IMR-90 (cell line): Measurements from ENCODE around the gene ATP10B. TPM values are rescaled to one million over a fixed set of nuclear protein-coding genes. Genes with fewer than 3 reads are reported as not detected.

Experiments used
- ATAC-seq: fragments of 200-7000 bp; cut with Tn5 transposase; 2 replicates; pipeline ENCODE4 v1.9.1; 2020; ENCODE audit warnings: low read depth, mild to moderate bottlenecking, moderate library complexity
- BruUV-seq: library from RNA; stranded (reverse); fragments of 400-500 nt; replicated peaks from 2 replicates; lab custom pipeline; 2021; lab: Mats Ljungman, UMichigan
- CTCF ChIA-PET: fragments of 300-600 bp; formaldehyde crosslinking; extraction: SDS; loops from one replicate; lab custom pipeline; 2021; ENCODE audit warnings: antibody characterized with exemption; lab: Yijun Ruan, JAX
- POLR2A ChIA-PET: fragments of 300-600 bp; sonication (Branson Sonifier 250); formaldehyde crosslinking; loops from one replicate; lab custom pipeline; 2022; ENCODE audit warnings: antibody characterized with exemption; ENCODE audit not compliant: unreplicated experiment; lab: Charles Lee
- DNase-seq: peaks from one replicate; pipeline ENCODE4 v3.0.0; 2013
- H2AFZ ChIP-seq: replicated peaks from 2 replicates; pipeline ENCODE3; 2013; ENCODE audit warnings: low read length, mild to moderate bottlenecking; ENCODE audit not compliant: poor library complexity
- H2AK5ac ChIP-seq: 2 replicates; pipeline ENCODE4 v1.6.1; 2013; ENCODE audit warnings: low read depth, low read length, inconsistent platforms
- H2AK9ac ChIP-seq: replicated peaks from 2 replicates; pipeline ENCODE3; 2013; ENCODE audit warnings: mild to moderate bottlenecking, low read depth, low read length, moderate library complexity; ENCODE audit not compliant: poor library complexity
- H2BK120ac ChIP-seq: 2 replicates; pipeline ENCODE4 v1.6.1; 2013; ENCODE audit warnings: low read depth, low read length, inconsistent platforms
- H2BK15ac ChIP-seq: 3 replicates; pipeline ENCODE4 v1.6.1; 2013; ENCODE audit warnings: low read depth, low read length, inconsistent platforms
- H2BK20ac ChIP-seq: 2 replicates; pipeline ENCODE4 v1.6.1; 2013; ENCODE audit warnings: low read depth, mild to moderate bottlenecking, inconsistent platforms, low read length, moderate library complexity
- H2BK5ac ChIP-seq: 2 replicates; pipeline ENCODE4 v1.6.1; 2013; ENCODE audit warnings: mild to moderate bottlenecking, low read depth, low read length, inconsistent platforms; ENCODE audit not compliant: poor library complexity, severe bottlenecking
- H3K14ac ChIP-seq: replicated peaks from 2 replicates; pipeline ENCODE4 v1.6.1; 2013; ENCODE audit warnings: low read depth, low read length, inconsistent platforms
- H3K18ac ChIP-seq: 2 replicates; pipeline ENCODE4 v1.6.1; 2013; ENCODE audit warnings: low read depth, low read length, control low read depth
- H3K23ac ChIP-seq: 2 replicates; pipeline ENCODE4 v1.6.1; 2013; ENCODE audit warnings: low read depth, low read length, inconsistent platforms
- H3K27ac ChIP-seq: 2 replicates; pipeline ENCODE4 v1.5.1; 2013; ENCODE audit warnings: mild to moderate bottlenecking, control low read depth, low read length; ENCODE audit not compliant: insufficient read depth
- H3K27me3 ChIP-seq: 2 replicates; pipeline ENCODE4 v1.6.1; 2013; ENCODE audit warnings: low read length; ENCODE audit not compliant: control insufficient read depth, insufficient read depth
- H3K36me3 ChIP-seq: 2 replicates; pipeline ENCODE4 v1.6.1; 2013; ENCODE audit warnings: low read length, mixed read lengths; ENCODE audit not compliant: control insufficient read depth, insufficient read depth
- H3K4ac ChIP-seq: 2 replicates; pipeline ENCODE4 v1.6.1; 2013; ENCODE audit warnings: low read depth, low read length, inconsistent platforms
- H3K4me1 ChIP-seq: 2 replicates; pipeline ENCODE4 v1.6.1; 2013; ENCODE audit warnings: low read length, mixed read lengths; ENCODE audit not compliant: control insufficient read depth, insufficient read depth
- H3K4me2 ChIP-seq: 2 replicates; pipeline ENCODE4 v1.6.1; 2013; ENCODE audit warnings: low read depth, mild to moderate bottlenecking, control low read depth, low read length, moderate library complexity
- H3K4me3 ChIP-seq: 2 replicates; pipeline ENCODE4 v1.5.1; 2013; ENCODE audit warnings: low read depth, mild to moderate bottlenecking, control low read depth, low read length, moderate library complexity; ENCODE audit not compliant: insufficient read depth
- H3K56ac ChIP-seq: 2 replicates; pipeline ENCODE4 v1.6.1; 2013; ENCODE audit warnings: low read length, inconsistent platforms; ENCODE audit not compliant: insufficient read depth; ENCODE audit errors: extremely low read depth
- H3K79me1 ChIP-seq, 2 experiments: 2 replicates each; pipeline ENCODE4 v1.6.1; 2013; ENCODE audit warnings: low read length in 2 of 2, inconsistent platforms in 1 of 2, low read depth in 1 of 2
- H3K9ac ChIP-seq: 2 replicates; pipeline ENCODE4 v1.6.1; 2013; ENCODE audit warnings: low read depth, low read length, control low read depth
- H3K9me1 ChIP-seq: 2 replicates; pipeline ENCODE4 v1.6.1; 2013; ENCODE audit warnings: low read length, inconsistent platforms; ENCODE audit not compliant: insufficient read depth
- H3K9me3 ChIP-seq: 2 replicates; pipeline ENCODE4 v1.6.1; 2013; ENCODE audit warnings: low read length; ENCODE audit not compliant: control insufficient read depth, insufficient read depth
- H4K20me1 ChIP-seq: 2 replicates; pipeline ENCODE4 v1.6.1; 2013; ENCODE audit warnings: low read length, inconsistent platforms; ENCODE audit not compliant: insufficient read depth
- H4K5ac ChIP-seq: 2 replicates; pipeline ENCODE4 v1.6.1; 2013; ENCODE audit warnings: mild to moderate bottlenecking, low read depth, low read length, control low read depth
- H4K8ac ChIP-seq, 2 experiments: 2 replicates each; pipeline ENCODE4 v1.6.1; 2013; ENCODE audit warnings: low read depth in 2 of 2, low read length in 2 of 2, control low read depth in 1 of 2, inconsistent platforms in 1 of 2
- H4K91ac ChIP-seq: 2 replicates; pipeline ENCODE4 v1.6.1; 2013; ENCODE audit warnings: low read depth, low read length, inconsistent platforms; ENCODE audit not compliant: insufficient read depth
- BHLHE40 ChIP-seq: fragments of 150-350 bp; IDR thresholded peaks from 2 replicates; pipeline ENCODE4 v1.6.1; 2016; ENCODE audit warnings: mild to moderate bottlenecking, low read depth, low read length
- CEBPB ChIP-seq: IDR thresholded peaks from 2 replicates; pipeline ENCODE4 v1.6.1; 2012; ENCODE audit warnings: low read depth, low read length, improper control_type of control experiment
- CTCF ChIP-seq: conservative IDR thresholded peaks from 2 replicates; pipeline ENCODE4 v1.5.1; 2012; ENCODE audit warnings: mild to moderate bottlenecking, low read depth, low read length, improper control_type of control experiment
- ELK1 ChIP-seq: fragments of 150-350 bp; IDR thresholded peaks from 2 replicates; pipeline ENCODE4 v1.6.1; 2016; ENCODE audit warnings: low read depth, mild to moderate bottlenecking, low read length, moderate library complexity, borderline replicate concordance
- FOS ChIP-seq: fragments of 150-350 bp; IDR thresholded peaks from 2 replicates; pipeline ENCODE4 v1.6.1; 2016; ENCODE audit warnings: low read depth, low read length
- MAFK ChIP-seq: IDR thresholded peaks from 2 replicates; pipeline ENCODE4 v1.6.1; 2012; ENCODE audit warnings: low read depth, low read length, improper control_type of control experiment
- MAZ ChIP-seq: IDR thresholded peaks from 2 replicates; pipeline ENCODE4 v1.6.1; 2012; ENCODE audit warnings: low read depth, mild to moderate bottlenecking, low read length, improper control_type of control experiment, moderate library complexity, borderline replicate concordance
- MXI1 ChIP-seq: IDR thresholded peaks from 2 replicates; pipeline ENCODE4 v1.6.1; 2012; ENCODE audit warnings: low read depth, mild to moderate bottlenecking, low read length, moderate library complexity, borderline replicate concordance
- NFE2L2 ChIP-seq: fragments of 150-350 bp; IDR thresholded peaks from 2 replicates; pipeline ENCODE4 v1.6.1; 2016; ENCODE audit warnings: low read depth, mild to moderate bottlenecking, low read length
- POLR2A ChIP-seq: IDR thresholded peaks from 2 replicates; pipeline ENCODE4 v1.6.1; 2012; ENCODE audit warnings: mild to moderate bottlenecking, low read depth, low read length
- RAD21 ChIP-seq: IDR thresholded peaks from 2 replicates; pipeline ENCODE4 v1.6.1; 2012; ENCODE audit warnings: low read length, improper control_type of control experiment
- RCOR1 ChIP-seq: IDR thresholded peaks from 2 replicates; pipeline ENCODE4 v1.6.1; 2012; ENCODE audit warnings: mild to moderate bottlenecking, low read length, improper control_type of control experiment; ENCODE audit not compliant: insufficient replicate concordance
- SMC3 ChIP-seq: fragments of 150-350 bp; IDR thresholded peaks from 2 replicates; pipeline ENCODE4 v1.6.1; 2016; ENCODE audit warnings: low read depth, mild to moderate bottlenecking, antibody characterized with exemption, low read length, moderate library complexity
- WGBS, 2 experiments: methylation state at CpG; one replicate each; pipeline versions ENCODE4 v1.1.5 to v1.1.7; 2013; ENCODE audit warnings: missing lambda C conversion rate in 2 of 2; ENCODE audit not compliant: insufficient read length in 1 of 2; ENCODE audit errors: extremely low coverage in 2 of 2; 5-methylcytosine and 5-hydroxymethylcytosine counted together
- dilution Hi-C: fragments of 300-500 bp; cut with HindIII; formaldehyde crosslinking; loops from one replicate; pipeline ENCODE4 v1.14.3; 2018; ENCODE audit warnings: low sequenced_read_pairs; ENCODE audit not compliant: unreplicated experiment
- in situ Hi-C: fragments of 300-500 bp; cut with MboI; formaldehyde crosslinking; loops from 3 replicates; pipeline ENCODE4 v1.14.3; 2019; ENCODE audit warnings: low sequenced_read_pairs, inconsistent platforms, mixed read lengths
- intact Hi-C: fragments of 100-400 bp; cut with micrococcal nuclease; formaldehyde crosslinking; loops from 2 replicates; pipeline ENCODE4 v1.10.0; 2022
- polyA plus RNA-seq, 3 experiments: library from polyadenylated mRNA; depleted of rRNA; stranded (reverse); fragments of >200 nt; gene quantifications; 2 replicates each; pipeline ENCODE4 v1.2.3, GENCODE V29; 2012; ENCODE audit warnings: low replicate concordance in 1 of 3
- total RNA-seq: library from RNA; depleted of rRNA; stranded (reverse); fragments of >200 nt; gene quantifications from 2 replicates; pipeline ENCODE4 v1.2.3, GENCODE V29; 2012
- TF ChIP-seq, protein P1 (sequence below): fragments of 150-350 bp; IDR thresholded peaks from 2 replicates; pipeline ENCODE4 v1.6.1; 2017; ENCODE audit warnings: mild to moderate bottlenecking, antibody characterized with exemption, low read length, low read depth

The ATP10B gene
- total and polyA plus RNA-seq, 2 of the 4 experiments (the other 2 are of a cell fraction) = not detected

DNA sequence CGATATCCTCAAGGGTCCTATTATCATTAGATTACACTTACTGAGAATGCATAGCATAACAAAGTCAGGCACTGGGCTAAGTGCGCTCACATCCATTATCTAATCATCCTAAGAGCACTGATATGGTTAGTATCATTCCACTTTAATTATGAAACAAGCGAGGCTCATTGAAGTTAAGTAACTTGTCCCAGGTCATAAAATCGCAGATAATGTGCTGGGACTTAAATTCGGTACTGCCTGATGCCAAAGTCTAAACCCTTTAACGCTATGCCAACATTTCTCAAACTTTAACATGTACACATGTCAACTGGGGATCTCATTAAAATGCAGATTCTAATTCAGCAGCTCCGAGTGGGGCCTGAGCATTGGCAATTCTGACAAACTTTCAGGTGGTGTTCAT lies 225.7 kb downstream of the ATP10B start:
- Histone ChIP-seq H2BK15ac (no peak overlapping the region), H3K14ac (no peak overlapping the region), H2AFZ (no peak overlapping the region), H2BK20ac (no peak overlapping the region), H3K27ac (no peak overlapping the region), H3K79me1 (no peaks in the 10 kb centered on the region), H3K9me1 (no peaks in the 10 kb centered on the region), H2AK9ac (no peak overlapping the region), H3K4me2 (no peak overlapping the region), H3K23ac (no peak overlapping the region), H2BK120ac (no peak overlapping the region), H3K9me3 (peaks cover 5% of the 10 kb centered on the region), H4K20me1 (no peaks in the 10 kb centered on the region), H4K5ac (no peak overlapping the region), H3K4me1 (no peaks in the 10 kb centered on the region), H3K36me3 (no peaks in the 10 kb centered on the region), H3K18ac (no peak overlapping the region), H4K91ac (no peak overlapping the region), H2AK5ac (no peak overlapping the region), H3K4ac (no peak overlapping the region), H3K27me3 (no peaks in the 10 kb centered on the region), H2BK5ac (no peak overlapping the region), H4K8ac (no peak overlapping the region), H3K9ac (no peak overlapping the region), H3K4me3 (no peak overlapping the region), H3K56ac (no peak overlapping the region)
- no CpG with 5 or more reads among the region's 7 CpGs for WGBS, 2 experiments
- TF ChIP-seq CTCF = no peak
- no peak for TF ChIP-seq ELK1
- TF ChIP-seq CEBPB = no peak
- TF ChIP-seq POLR2A = no peak
- TF ChIP-seq NFE2L2 = no peak
- no peak for TF ChIP-seq RCOR1
- TF ChIP-seq RAD21 = no peak
- TF ChIP-seq, protein P1, sequence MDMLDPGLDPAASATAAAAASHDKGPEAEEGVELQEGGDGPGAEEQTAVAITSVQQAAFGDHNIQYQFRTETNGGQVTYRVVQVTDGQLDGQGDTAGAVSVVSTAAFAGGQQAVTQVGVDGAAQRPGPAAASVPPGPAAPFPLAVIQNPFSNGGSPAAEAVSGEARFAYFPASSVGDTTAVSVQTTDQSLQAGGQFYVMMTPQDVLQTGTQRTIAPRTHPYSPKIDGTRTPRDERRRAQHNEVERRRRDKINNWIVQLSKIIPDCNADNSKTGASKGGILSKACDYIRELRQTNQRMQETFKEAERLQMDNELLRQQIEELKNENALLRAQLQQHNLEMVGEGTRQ = no peak
- TF ChIP-seq FOS = no peak
- no peak for TF ChIP-seq BHLHE40
- no peak for TF ChIP-seq MAZ
- TF ChIP-seq MAFK = no peak
- no peak for TF ChIP-seq MXI1
- no peak for TF ChIP-seq SMC3
- POLR2A ChIA-PET = no interaction called here
- no TSS peak for BruUV-seq
- dilution Hi-C loops (no loop called here), in situ Hi-C loops (no loop called here), intact Hi-C loops (no loop called here)
- CTCF ChIA-PET = interaction anchor here (0.6 kb wide), 1 partner anchor 1628 kb away, joined by 3 read pairs; no protein-coding TSS in a partner anchor
- ATAC-seq = no peak
- no peak for DNase-seq
